HEK293 (cell line): Measurements from ENCODE around the gene MID2.

Source experiments
- CTCF ChIA-PET: fragments of 350-600 bp; formaldehyde crosslinking; extraction: SDS; loops from one replicate; lab custom pipeline; 2021; ENCODE audit warnings: antibody characterized with exemption; lab: Yijun Ruan, JAX
- POLR2A ChIA-PET: fragments of 300-600 bp; formaldehyde crosslinking; extraction: SDS; loops from one replicate; lab custom pipeline; 2020; ENCODE audit warnings: antibody characterized with exemption, inconsistent platforms; lab: Yijun Ruan, JAX
- H3K27ac ChIP-seq: fragments of 200-500 bp; sonication (Bioruptor generic); 2 replicates; pipeline ENCODE4 v1.5.1; 2014; ENCODE audit warnings: low read depth, low read length, control low read depth, inconsistent platforms; ENCODE audit errors: extremely low read depth
- H3K36me3 ChIP-seq, 2 experiments: fragments of 200-500 bp in 1 of 2; sonication (Bioruptor generic) in 1 of 2; 1 replicate in 1 of 2; 2 replicates in 1 of 2; pipeline ENCODE4 v1.5.1; 2014 to 2017; ENCODE audit warnings: inconsistent platforms in 2 of 2, low read length in 2 of 2; ENCODE audit not compliant: control insufficient read depth in 2 of 2, insufficient read depth in 1 of 2
- H3K4me1 ChIP-seq: fragments of 200-500 bp; sonication (Bioruptor generic); 2 replicates; pipeline ENCODE4 v1.5.1; 2014; ENCODE audit warnings: mild to moderate bottlenecking, low read length, inconsistent platforms; ENCODE audit not compliant: control insufficient read depth, insufficient read depth
- H3K4me3 ChIP-seq: 2 replicates; pipeline ENCODE4 v1.5.1; 2011; ENCODE audit warnings: low read depth, mild to moderate bottlenecking, control low read depth, low read length, moderate library complexity
- H3K9me3 ChIP-seq: fragments of 200-500 bp; sonication (Bioruptor generic); 2 replicates; pipeline ENCODE4 v1.5.1; 2014; ENCODE audit warnings: low read depth, low read length, inconsistent platforms; ENCODE audit not compliant: control insufficient read depth, insufficient read depth
- BCL11A ChIP-seq: fragments of 450-650 bp; formaldehyde crosslinking; IDR thresholded peaks from 2 replicates; pipeline ENCODE4 v1.5.1; 2016; ENCODE audit warnings: low read depth, missing biosample characterization, missing genetic modification characterization
- GFI1B ChIP-seq: fragments of 450-650 bp; formaldehyde crosslinking; IDR thresholded peaks from 2 replicates; pipeline ENCODE4 v1.5.1; 2016; ENCODE audit warnings: missing biosample characterization, missing genetic modification characterization
- GLIS1 ChIP-seq: fragments of 450-650 bp; formaldehyde crosslinking; IDR thresholded peaks from 2 replicates; pipeline ENCODE4 v1.5.1; 2016; ENCODE audit warnings: missing biosample characterization, missing genetic modification characterization
- GLIS2 ChIP-seq: fragments of 450-650 bp; formaldehyde crosslinking; IDR thresholded peaks from 2 replicates; pipeline ENCODE4 v1.5.1; 2016; ENCODE audit warnings: missing biosample characterization, missing genetic modification characterization
- HOXC10 ChIP-seq: sonication (generic); formaldehyde crosslinking; IDR thresholded peaks from 2 replicates; pipeline ENCODE4 v1.8.1; 2023; ENCODE audit warnings: mild to moderate bottlenecking, missing genetic modification reagents
- KLF10 ChIP-seq: fragments of 450-650 bp; IDR thresholded peaks from 2 replicates; pipeline ENCODE4 v1.5.1; 2018; ENCODE audit warnings: missing biosample characterization, mild to moderate bottlenecking, missing genetic modification characterization
- KLF16 ChIP-seq: fragments of 450-650 bp; formaldehyde crosslinking; IDR thresholded peaks from 2 replicates; pipeline ENCODE4 v1.5.1; 2017; ENCODE audit warnings: missing biosample characterization, missing genetic modification characterization
- SALL2 ChIP-seq: fragments of 450-650 bp; formaldehyde crosslinking; IDR thresholded peaks from 2 replicates; pipeline ENCODE4 v1.5.0; 2017; ENCODE audit warnings: missing biosample characterization, mild to moderate bottlenecking, missing genetic modification characterization, borderline replicate concordance
- SETDB1 ChIP-seq: IDR thresholded peaks from one replicate; pipeline ENCODE4 v1.6.1; 2017; ENCODE audit warnings: mild to moderate bottlenecking, low read length, moderate library complexity, mixed read lengths; ENCODE audit not compliant: insufficient read length
- ZBTB48 ChIP-seq: fragments of 450-650 bp; formaldehyde crosslinking; IDR thresholded peaks from 2 replicates; pipeline ENCODE4 v1.5.1; 2016; ENCODE audit warnings: missing biosample characterization, missing genetic modification characterization
- ZBTB49 ChIP-seq: fragments of 450-650 bp; formaldehyde crosslinking; IDR thresholded peaks from 2 replicates; pipeline ENCODE4 v1.5.1; 2016; ENCODE audit warnings: missing biosample characterization, missing genetic modification characterization, low read depth
- ZEB2 ChIP-seq: fragments of 450-650 bp; formaldehyde crosslinking; IDR thresholded peaks from 2 replicates; pipeline ENCODE4 v1.5.1; 2016; ENCODE audit warnings: missing biosample characterization, missing genetic modification characterization
- ZNF146 ChIP-seq: fragments of 450-650 bp; formaldehyde crosslinking; IDR thresholded peaks from 2 replicates; pipeline ENCODE4 v1.5.1; 2016; ENCODE audit warnings: missing biosample characterization, missing genetic modification characterization
- ZNF211 ChIP-seq: fragments of 450-650 bp; formaldehyde crosslinking; IDR thresholded peaks from 2 replicates; pipeline ENCODE4 v1.5.1; 2016; ENCODE audit warnings: low read depth, missing biosample characterization, missing genetic modification characterization
- ZNF280C ChIP-seq: fragments of 450-650 bp; formaldehyde crosslinking; IDR thresholded peaks from 2 replicates; pipeline ENCODE4 v1.5.1; 2016; ENCODE audit warnings: missing biosample characterization, missing genetic modification characterization
- ZNF37A ChIP-seq: fragments of 450-650 bp; IDR thresholded peaks from 2 replicates; pipeline ENCODE4 v1.5.1; 2018; ENCODE audit warnings: missing biosample characterization, missing genetic modification characterization
- ZNF48 ChIP-seq: fragments of 450-650 bp; formaldehyde crosslinking; IDR thresholded peaks from 2 replicates; pipeline ENCODE4 v1.5.1; 2016; ENCODE audit warnings: missing biosample characterization, missing genetic modification characterization
- ZNF521 ChIP-seq: fragments of 450-650 bp; formaldehyde crosslinking; IDR thresholded peaks from 2 replicates; pipeline ENCODE4 v1.5.1; 2017; ENCODE audit warnings: missing biosample characterization, mild to moderate bottlenecking, missing genetic modification characterization
- ZNF544 ChIP-seq: fragments of 450-650 bp; formaldehyde crosslinking; IDR thresholded peaks from 2 replicates; pipeline ENCODE4 v1.5.0; 2017; ENCODE audit warnings: missing biosample characterization, missing genetic modification characterization
- ZNF623 ChIP-seq: fragments of 450-650 bp; formaldehyde crosslinking; IDR thresholded peaks from 2 replicates; pipeline ENCODE4 v1.5.1; 2016; ENCODE audit warnings: missing biosample characterization, missing genetic modification characterization
- ZNF660 ChIP-seq: fragments of 450-650 bp; IDR thresholded peaks from 2 replicates; pipeline ENCODE4 v1.5.1; 2018; ENCODE audit warnings: missing biosample characterization, mild to moderate bottlenecking, missing genetic modification characterization
- ZNF664 ChIP-seq: fragments of 450-650 bp; formaldehyde crosslinking; IDR thresholded peaks from 2 replicates; pipeline ENCODE4 v1.5.1; 2016; ENCODE audit warnings: missing biosample characterization, missing genetic modification characterization
- ZNF692 ChIP-seq: fragments of 450-650 bp; formaldehyde crosslinking; IDR thresholded peaks from 2 replicates; pipeline ENCODE4 v1.5.1; 2016; ENCODE audit warnings: missing biosample characterization, missing genetic modification characterization
- ZNF777 ChIP-seq: fragments of 450-650 bp; formaldehyde crosslinking; IDR thresholded peaks from 2 replicates; pipeline ENCODE4 v1.5.1; 2017; ENCODE audit warnings: missing biosample characterization, missing genetic modification characterization, borderline replicate concordance
- ZNF843 ChIP-seq: fragments of 450-650 bp; formaldehyde crosslinking; IDR thresholded peaks from 2 replicates; pipeline ENCODE4 v1.5.1; 2016; ENCODE audit warnings: missing biosample characterization, missing genetic modification characterization
- TF ChIP-seq, protein P1 (sequence below): fragments of 450-650 bp; formaldehyde crosslinking; IDR thresholded peaks from 2 replicates; pipeline ENCODE4 v1.5.1; 2017; ENCODE audit warnings: missing biosample characterization, missing genetic modification characterization
- TF ChIP-seq, protein P2 (sequence below): IDR thresholded peaks from 2 replicates; pipeline ENCODE4 v1.6.1; 2011; ENCODE audit warnings: mild to moderate bottlenecking, low read depth, low read length, borderline replicate concordance

Gene MID2

DNA sequence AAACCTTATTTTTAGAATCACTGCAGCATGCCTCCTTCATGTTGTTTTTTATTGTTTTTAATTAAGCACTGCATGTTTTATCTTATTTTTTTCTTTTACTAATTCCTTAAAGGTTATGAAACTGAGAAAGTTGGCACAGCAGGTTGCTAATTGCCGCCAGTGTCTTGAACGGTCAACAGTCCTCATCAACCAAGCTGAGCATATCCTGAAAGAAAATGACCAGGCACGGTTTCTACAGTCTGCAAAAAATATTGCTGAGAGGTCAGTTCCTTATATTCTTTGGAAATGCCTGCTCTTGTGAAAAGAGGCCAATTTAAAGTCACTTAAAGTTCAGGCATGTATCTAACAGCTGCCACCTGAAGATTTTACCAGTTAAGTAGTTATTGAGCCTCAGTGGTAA lies 79.7 kb downstream of the MID2 start:
- TF ChIP-seq ZNF660 (tag by site-specific recombination) (no peak), ZNF521 (tag by site-specific recombination) (no peak), GLIS2 (no peak), ZNF692 (tag by site-specific recombination) (no peak), ZNF280C (tag by site-specific recombination) (no peak), ZEB2 (tag by site-specific recombination) (no peak), ZNF843 (no peak), KLF16 (tag by site-specific recombination) (no peak), ZNF211 (tag by site-specific recombination) (no peak), SALL2 (tag by site-specific recombination) (no peak), ZNF146 (tag by site-specific recombination) (no peak), ZNF664 (tag by site-specific recombination) (no peak), KLF10 (tag by site-specific recombination) (no peak), GFI1B (tag by site-specific recombination) (no peak), ZBTB49 (no peak), ZNF544 (tag by site-specific recombination) (no peak), BCL11A (no peak), ZNF623 (no peak)
- no peaks in the 10 kb centered on the region for H3K4me1 ChIP-seq
- ChIA-PET CTCF (interaction anchor here (1.1 kb wide), 1 partner anchor 11 kb away, joined by 4 read pairs; no protein-coding TSS in a partner anchor), POLR2A (no interaction called here)
- no peak overlapping the region for H3K27ac ChIP-seq
- no peaks in the 10 kb centered on the region for H3K9me3 ChIP-seq
- peaks cover 4 to 31% of the 10 kb centered on the region in 2 experiments; a peak in 2 of 3 replicates for H3K36me3 ChIP-seq
- H3K4me3 ChIP-seq, result no peak overlapping the region

DNA sequence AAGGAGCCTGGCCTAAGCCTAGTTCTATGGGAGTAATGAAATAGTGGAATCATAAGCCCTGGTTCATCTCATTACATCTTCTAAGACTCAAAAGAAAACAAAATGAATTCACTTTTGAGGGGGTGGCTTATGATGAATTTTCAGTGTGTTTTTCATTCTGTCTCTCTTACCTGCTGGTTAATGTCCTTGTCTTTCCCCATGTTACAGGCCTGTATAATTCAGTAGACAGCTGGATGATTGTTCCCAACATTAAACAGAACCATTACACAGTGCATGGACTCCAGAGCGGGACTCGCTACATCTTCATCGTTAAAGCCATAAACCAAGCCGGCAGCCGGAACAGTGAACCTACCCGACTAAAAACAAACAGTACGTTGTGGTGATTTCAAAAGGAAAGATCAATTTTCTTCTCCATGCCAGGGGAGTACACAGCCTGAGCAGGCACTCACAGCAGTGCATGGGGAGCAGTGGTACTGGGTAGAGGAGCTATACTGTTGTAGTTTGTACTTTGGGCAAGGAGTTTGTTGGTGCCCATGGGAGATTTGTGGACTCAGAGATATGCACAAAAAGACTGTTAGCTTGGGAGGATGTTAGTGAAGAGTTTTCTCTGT lies 98.6 kb downstream of the MID2 start:
- Histone ChIP-seq H3K4me1 (no peaks in the 10 kb centered on the region), H3K9me3 (no peaks in the 10 kb centered on the region), H3K4me3 (no peak overlapping the region), H3K36me3 (peaks cover 0 to 38% of the 10 kb centered on the region in 2 experiments; a peak in 2 of 3 replicates), H3K27ac (no peak overlapping the region)
- ChIA-PET POLR2A (no interaction called here), CTCF (interaction anchor here (1.0 kb wide), 1 partner anchor 11 kb away, joined by 3 read pairs; no protein-coding TSS in a partner anchor)
- TF ChIP-seq ZNF37A (no peak), ZBTB48 (tag by site-specific recombination) (no peak), ZNF777 (no peak), HOXC10 (CRISPR knock-in tag) (no peak), SETDB1 (no peak), GLIS1 (tag by site-specific recombination) (no peak), ZNF48 (tag by site-specific recombination) (no peak)
- TF ChIP-seq, protein P1, sequence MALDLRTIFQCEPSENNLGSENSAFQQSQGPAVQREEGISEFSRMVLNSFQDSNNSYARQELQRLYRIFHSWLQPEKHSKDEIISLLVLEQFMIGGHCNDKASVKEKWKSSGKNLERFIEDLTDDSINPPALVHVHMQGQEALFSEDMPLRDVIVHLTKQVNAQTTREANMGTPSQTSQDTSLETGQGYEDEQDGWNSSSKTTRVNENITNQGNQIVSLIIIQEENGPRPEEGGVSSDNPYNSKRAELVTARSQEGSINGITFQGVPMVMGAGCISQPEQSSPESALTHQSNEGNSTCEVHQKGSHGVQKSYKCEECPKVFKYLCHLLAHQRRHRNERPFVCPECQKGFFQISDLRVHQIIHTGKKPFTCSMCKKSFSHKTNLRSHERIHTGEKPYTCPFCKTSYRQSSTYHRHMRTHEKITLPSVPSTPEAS (tag by site-specific recombination), result no peak
- TF ChIP-seq, protein P2, sequence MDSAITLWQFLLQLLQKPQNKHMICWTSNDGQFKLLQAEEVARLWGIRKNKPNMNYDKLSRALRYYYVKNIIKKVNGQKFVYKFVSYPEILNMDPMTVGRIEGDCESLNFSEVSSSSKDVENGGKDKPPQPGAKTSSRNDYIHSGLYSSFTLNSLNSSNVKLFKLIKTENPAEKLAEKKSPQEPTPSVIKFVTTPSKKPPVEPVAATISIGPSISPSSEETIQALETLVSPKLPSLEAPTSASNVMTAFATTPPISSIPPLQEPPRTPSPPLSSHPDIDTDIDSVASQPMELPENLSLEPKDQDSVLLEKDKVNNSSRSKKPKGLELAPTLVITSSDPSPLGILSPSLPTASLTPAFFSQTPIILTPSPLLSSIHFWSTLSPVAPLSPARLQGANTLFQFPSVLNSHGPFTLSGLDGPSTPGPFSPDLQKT, result no peak
